ENCODE data around the gene MC4R. TPM values are rescaled to one million over a fixed set of nuclear protein-coding genes. Genes with fewer than 3 reads are reported as not detected.
"Not testable (repeated sequence)": the region's sequence is repeated elsewhere in the genome, so short reads cannot be mapped to it uniquely, and the experiment has no call there.

The MC4R gene
- not detected for polyA plus RNA-seq

GRCh38 chr18:60372596-60372995, at the start of gene MC4R:
Gene MC4R, minus strand, starts transcription at chr18:60372775. Its CDS starts 426 bp downstream, at chr18:60372349.
- Histone ChIP-seq H3K36me3 (ENCODE audit: control insufficient read depth in 2 of 2, insufficient read depth in 2 of 2, low read length in 1 of 2) (no peaks in the 10 kb centered on the region), H3K27ac (ENCODE audit: low read depth in 2 of 2, low read length in 1 of 2) (no peak within 1 kb of the TSS), H3K9me3 (ENCODE audit: control insufficient read depth in 2 of 2, insufficient read depth in 1 of 2, low read depth in 1 of 2, low read length in 1 of 2) (peaks cover 0 to 2% of the 10 kb centered on the region in 2 donors), H3K4me1 (ENCODE audit: control insufficient read depth in 2 of 2, insufficient read depth in 2 of 2, low read length in 1 of 2) (no peaks in the 10 kb centered on the region), H3K27me3 (ENCODE audit: control insufficient read depth in 1 of 2, insufficient read depth in 2 of 2, low read length in 2 of 2) (no peaks in the 10 kb centered on the region), H3K4me3 (ENCODE audit: low read depth in 1 of 2, low read length in 2 of 2) (no peak within 1 kb of the TSS)
- 3 to 4% methylated on average over 9 of the region's 9 CpGs for WGBS, 2 donors

DNA sequence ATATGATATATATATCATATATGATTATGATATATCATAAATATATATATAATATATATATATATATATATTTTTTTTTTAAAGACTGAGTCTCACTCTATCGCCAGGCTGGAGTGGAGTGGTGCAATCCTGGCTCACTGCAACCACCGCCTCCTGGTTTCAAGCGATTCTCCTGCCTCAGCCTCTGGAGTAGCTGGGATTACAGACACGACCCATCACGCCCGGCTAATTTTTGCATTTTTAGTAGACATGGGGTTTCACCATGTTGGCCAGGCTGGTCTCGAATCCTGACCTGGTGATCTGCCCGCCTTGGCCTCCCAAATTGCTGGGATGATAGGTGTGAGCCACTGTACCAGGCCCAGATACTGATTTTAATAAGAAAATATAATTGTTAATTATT, 49.7 kb upstream of the MC4R start:
- 92 to 93% methylated on average over 8 of the region's 8 CpGs for WGBS, 2 donors
- not testable (repeated sequence) for H3K36me3 ChIP-seq (ENCODE audit: control insufficient read depth in 2 of 2, insufficient read depth in 2 of 2, low read length in 1 of 2); H3K27ac ChIP-seq (ENCODE audit: low read depth in 2 of 2, low read length in 1 of 2); H3K27me3 ChIP-seq (ENCODE audit: control insufficient read depth in 1 of 2, insufficient read depth in 2 of 2, low read length in 2 of 2); H3K4me1 ChIP-seq (ENCODE audit: control insufficient read depth in 2 of 2, insufficient read depth in 2 of 2, low read length in 1 of 2); H3K4me3 ChIP-seq (ENCODE audit: low read depth in 1 of 2, low read length in 2 of 2); H3K9me3 ChIP-seq (ENCODE audit: control insufficient read depth in 2 of 2, insufficient read depth in 1 of 2, low read depth in 1 of 2, low read length in 1 of 2)

DNA sequence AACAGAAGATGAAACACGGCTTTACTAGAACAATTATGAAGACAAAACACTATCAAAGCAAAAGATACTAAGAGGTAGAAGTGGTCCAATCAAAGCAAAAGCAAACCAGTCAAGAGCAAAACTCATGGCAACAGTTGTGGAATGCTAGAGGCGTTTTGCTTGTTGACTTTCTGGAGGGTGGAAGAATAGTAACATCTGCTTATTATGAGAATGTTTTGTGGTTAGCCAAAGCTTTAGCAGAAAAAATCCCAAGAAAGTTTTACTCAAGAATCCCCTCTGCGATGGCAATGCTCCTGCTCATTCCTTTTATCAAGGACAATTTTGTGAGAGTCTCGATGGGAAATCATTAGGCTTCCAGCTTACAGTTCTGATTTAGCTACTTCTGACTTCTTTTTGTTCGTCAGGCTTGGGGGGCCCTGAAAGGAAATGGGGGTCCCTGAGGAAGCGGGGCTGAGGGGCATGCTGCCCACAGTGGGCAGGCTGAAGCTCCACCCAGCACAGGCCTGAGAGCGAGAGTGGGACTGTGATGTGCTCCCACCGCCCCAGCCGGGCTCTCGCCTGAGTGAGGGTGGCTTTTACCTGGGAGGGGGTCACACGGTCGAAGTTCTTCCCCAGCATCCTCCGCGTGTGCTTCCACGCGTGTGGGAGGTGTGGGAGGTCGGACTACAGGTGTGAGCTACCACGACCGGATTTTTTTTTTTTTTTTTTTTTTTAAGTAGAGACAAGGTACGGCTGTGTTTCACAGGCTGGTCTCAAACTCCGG, 49.0 kb upstream of the MC4R start:
- Histone ChIP-seq H3K4me3 (ENCODE audit: low read depth in 1 of 2, low read length in 2 of 2) (no peak overlapping the region), H3K27ac (ENCODE audit: low read depth in 2 of 2, low read length in 1 of 2) (no peak overlapping the region), H3K36me3 (ENCODE audit: control insufficient read depth in 2 of 2, insufficient read depth in 2 of 2, low read length in 1 of 2) (no peaks in the 10 kb centered on the region), H3K9me3 (ENCODE audit: control insufficient read depth in 2 of 2, insufficient read depth in 1 of 2, low read depth in 1 of 2, low read length in 1 of 2) (no peaks in the 10 kb centered on the region), H3K27me3 (ENCODE audit: control insufficient read depth in 1 of 2, insufficient read depth in 2 of 2, low read length in 2 of 2) (no peaks in the 10 kb centered on the region), H3K4me1 (ENCODE audit: control insufficient read depth in 2 of 2, insufficient read depth in 2 of 2, low read length in 1 of 2) (no peaks in the 10 kb centered on the region)
- WGBS, 2 donors, result 78 to 85% methylated on average over 21 of the region's 21 CpGs

GRCh38 chr18:60417946-60418345, 45.4 kb upstream of the MC4R start:
- H3K27me3 ChIP-seq (ENCODE audit: control insufficient read depth in 1 of 2, insufficient read depth in 2 of 2, low read length in 2 of 2), result no peaks in the 10 kb centered on the region
- H3K9me3 ChIP-seq (ENCODE audit: control insufficient read depth in 2 of 2, insufficient read depth in 1 of 2, low read depth in 1 of 2, low read length in 1 of 2), result no peaks in the 10 kb centered on the region
- no peak overlapping the region for H3K27ac ChIP-seq (ENCODE audit: low read depth in 2 of 2, low read length in 1 of 2)
- no peaks in the 10 kb centered on the region for H3K36me3 ChIP-seq (ENCODE audit: control insufficient read depth in 2 of 2, insufficient read depth in 2 of 2, low read length in 1 of 2)
- no peaks in the 10 kb centered on the region for H3K4me1 ChIP-seq (ENCODE audit: control insufficient read depth in 2 of 2, insufficient read depth in 2 of 2, low read length in 1 of 2)
- no peak overlapping the region for H3K4me3 ChIP-seq (ENCODE audit: low read depth in 1 of 2, low read length in 2 of 2)

DNA sequence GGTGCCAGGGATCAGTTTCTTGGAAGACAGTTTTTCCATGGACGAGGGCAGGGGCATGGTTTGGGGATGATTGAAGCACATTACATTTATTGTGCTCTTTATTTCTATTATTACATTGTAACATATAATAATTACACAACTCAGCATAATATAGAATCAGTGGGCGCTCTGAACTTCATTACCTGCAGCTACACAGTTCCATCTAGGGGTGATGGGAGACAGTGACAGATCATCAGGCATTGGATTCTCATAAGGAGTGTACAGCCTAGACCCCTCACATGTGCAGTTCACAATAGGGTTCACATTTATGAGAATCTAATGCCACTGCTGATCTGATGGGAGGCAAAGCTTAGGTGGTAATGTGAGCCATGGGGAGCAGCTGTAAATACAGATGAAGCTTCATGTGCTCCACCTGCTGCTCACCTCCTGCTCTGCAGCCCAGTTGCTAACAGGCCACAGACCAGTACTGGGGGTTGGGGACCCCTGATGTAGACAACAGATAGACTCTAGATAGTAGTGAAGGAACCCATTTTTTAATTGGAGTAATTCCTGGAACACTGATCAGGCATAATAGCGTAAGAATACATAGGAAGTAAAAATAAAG, 41.5 kb upstream of the MC4R start:
- Histone ChIP-seq H3K4me1 (ENCODE audit: control insufficient read depth in 2 of 2, insufficient read depth in 2 of 2, low read length in 1 of 2) (no peaks in the 10 kb centered on the region), H3K27ac (ENCODE audit: low read depth in 2 of 2, low read length in 1 of 2) (no peak overlapping the region), H3K27me3 (ENCODE audit: control insufficient read depth in 1 of 2, insufficient read depth in 2 of 2, low read length in 2 of 2) (no peaks in the 10 kb centered on the region), H3K4me3 (ENCODE audit: low read depth in 1 of 2, low read length in 2 of 2) (no peak overlapping the region), H3K9me3 (ENCODE audit: control insufficient read depth in 2 of 2, insufficient read depth in 1 of 2, low read depth in 1 of 2, low read length in 1 of 2) (no peaks in the 10 kb centered on the region), H3K36me3 (ENCODE audit: control insufficient read depth in 2 of 2, insufficient read depth in 2 of 2, low read length in 1 of 2) (no peaks in the 10 kb centered on the region)
- 88 to 90% methylated on average over 3 of the region's 3 CpGs for WGBS, 2 donors

DNA sequence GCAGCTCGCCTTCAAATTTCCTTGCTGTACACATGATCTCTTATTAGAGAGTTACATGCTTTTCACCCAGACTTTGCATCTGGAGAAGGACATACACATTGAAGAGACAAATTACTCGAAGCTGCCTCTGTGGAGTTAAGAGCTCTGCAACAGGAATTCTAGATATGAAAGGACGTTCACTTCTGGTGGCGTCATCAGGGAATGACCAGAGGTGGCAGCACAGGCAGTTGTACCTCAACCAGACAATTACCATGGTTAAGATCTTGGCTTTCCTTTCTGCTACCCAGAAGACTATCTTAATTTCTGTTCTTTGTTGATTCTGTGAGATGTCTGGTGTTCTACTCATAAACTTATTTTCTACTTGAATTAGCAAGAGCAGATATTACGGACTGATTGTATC, 39.1 kb upstream of the MC4R start:
- 74 to 75% methylated on average over 5 of the region's 5 CpGs for WGBS, 2 donors

GRCh38 chr18:60406721-60407120, 34.1 kb upstream of the MC4R start:
- H3K4me3 ChIP-seq (ENCODE audit: low read depth in 1 of 2, low read length in 2 of 2), result no peak overlapping the region
- no peaks in the 10 kb centered on the region for H3K27me3 ChIP-seq (ENCODE audit: control insufficient read depth in 1 of 2, insufficient read depth in 2 of 2, low read length in 2 of 2)
- H3K4me1 ChIP-seq (ENCODE audit: control insufficient read depth in 2 of 2, insufficient read depth in 2 of 2, low read length in 1 of 2), result no peaks in the 10 kb centered on the region
- H3K9me3 ChIP-seq (ENCODE audit: control insufficient read depth in 2 of 2, insufficient read depth in 1 of 2, low read depth in 1 of 2, low read length in 1 of 2), result no peaks in the 10 kb centered on the region
- H3K36me3 ChIP-seq (ENCODE audit: control insufficient read depth in 2 of 2, insufficient read depth in 2 of 2, low read length in 1 of 2), result no peaks in the 10 kb centered on the region
- WGBS, 2 donors, result 58% methylated on average over 2 of the region's 2 CpGs
- no peak overlapping the region for H3K27ac ChIP-seq (ENCODE audit: low read depth in 2 of 2, low read length in 1 of 2)

More for the DNA sequence above, 39.1 kb upstream of the MC4R start:
- Histone ChIP-seq H3K36me3 (ENCODE audit: control insufficient read depth in 2 of 2, insufficient read depth in 2 of 2, low read length in 1 of 2) (no peaks in the 10 kb centered on the region), H3K4me1 (ENCODE audit: control insufficient read depth in 2 of 2, insufficient read depth in 2 of 2, low read length in 1 of 2) (no peaks in the 10 kb centered on the region), H3K27me3 (ENCODE audit: control insufficient read depth in 1 of 2, insufficient read depth in 2 of 2, low read length in 2 of 2) (no peaks in the 10 kb centered on the region), H3K4me3 (ENCODE audit: low read depth in 1 of 2, low read length in 2 of 2) (no peak overlapping the region), H3K9me3 (ENCODE audit: control insufficient read depth in 2 of 2, insufficient read depth in 1 of 2, low read depth in 1 of 2, low read length in 1 of 2) (no peaks in the 10 kb centered on the region), H3K27ac (ENCODE audit: low read depth in 2 of 2, low read length in 1 of 2) (no peak overlapping the region)

DNA sequence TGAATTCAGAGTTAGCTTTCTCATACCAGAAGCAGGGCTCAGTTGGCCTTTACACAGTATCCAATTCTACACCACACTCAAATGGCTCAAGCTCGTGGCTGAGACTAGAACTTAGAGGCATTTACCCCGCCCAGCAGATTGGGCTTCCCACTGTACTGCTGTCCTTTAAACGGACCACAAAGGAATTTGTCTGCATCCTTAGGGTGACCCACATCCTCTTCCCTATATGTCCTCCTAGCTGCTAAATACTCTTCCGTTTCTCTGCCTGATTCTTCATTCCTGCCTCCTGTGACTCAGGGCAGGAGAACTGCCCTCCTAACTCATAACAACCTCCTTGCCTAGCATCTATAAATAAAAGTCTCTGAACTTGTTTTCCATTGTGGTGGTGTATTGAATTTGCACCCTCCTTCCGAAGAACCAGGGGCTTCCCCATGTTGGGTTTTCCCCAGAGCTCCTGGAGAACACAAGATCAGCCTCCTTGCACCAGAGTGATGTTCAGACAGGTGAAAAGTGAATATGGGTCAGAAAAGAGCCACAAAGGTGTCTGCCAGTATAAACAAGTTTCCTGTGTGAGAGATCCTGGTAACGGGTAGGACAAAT, 32.0 kb upstream of the MC4R start:
- Histone ChIP-seq H3K4me1 (ENCODE audit: control insufficient read depth in 2 of 2, insufficient read depth in 2 of 2, low read length in 1 of 2) (no peaks in the 10 kb centered on the region), H3K27ac (ENCODE audit: low read depth in 2 of 2, low read length in 1 of 2) (no peak overlapping the region), H3K4me3 (ENCODE audit: low read depth in 1 of 2, low read length in 2 of 2) (no peak overlapping the region), H3K27me3 (ENCODE audit: control insufficient read depth in 1 of 2, insufficient read depth in 2 of 2, low read length in 2 of 2) (no peaks in the 10 kb centered on the region), H3K9me3 (ENCODE audit: control insufficient read depth in 2 of 2, insufficient read depth in 1 of 2, low read depth in 1 of 2, low read length in 1 of 2) (no peaks in the 10 kb centered on the region), H3K36me3 (ENCODE audit: control insufficient read depth in 2 of 2, insufficient read depth in 2 of 2, low read length in 1 of 2) (no peaks in the 10 kb centered on the region)
- 60 to 63% methylated on average over 6 of the region's 6 CpGs for WGBS, 2 donors

- no peaks in the 10 kb centered on the region for H3K9me3 ChIP-seq (ENCODE audit: control insufficient read depth in 2 of 2, insufficient read depth in 1 of 2, low read depth in 1 of 2, low read length in 1 of 2)
- H3K4me3 ChIP-seq (ENCODE audit: low read depth in 1 of 2, low read length in 2 of 2), result no peak overlapping the region
- H3K36me3 ChIP-seq (ENCODE audit: control insufficient read depth in 2 of 2, insufficient read depth in 2 of 2, low read length in 1 of 2), result no peaks in the 10 kb centered on the region
- H3K27ac ChIP-seq (ENCODE audit: low read depth in 2 of 2, low read length in 1 of 2), result no peak overlapping the region
- H3K27me3 ChIP-seq (ENCODE audit: control insufficient read depth in 1 of 2, insufficient read depth in 2 of 2, low read length in 2 of 2), result no peaks in the 10 kb centered on the region
- H3K4me1 ChIP-seq (ENCODE audit: control insufficient read depth in 2 of 2, insufficient read depth in 2 of 2, low read length in 1 of 2), result no peaks in the 10 kb centered on the region
Measured at GRCh38 chr18:60401346-60401745, 28.8 kb upstream of the MC4R start.

Measured in esophagus (tissue), 2 donors.